Measurements from ENCODE around the gene ZNF653.

GRCh38 chr19:11451327-11451870, 54.2 kb downstream of the ZNF653 start:
- TF ChIP-seq CTCF (conservative IDR thresholded peaks at IDR 0.05; ENCODE audit: low read length) (no peak), EZH2phosphoT487 (IDR thresholded peaks at IDR 0.05; ENCODE audit: borderline replicate concordance, low read depth, low read length) (no peak)

All from OCI-LY7 (cell line).